Measurements from ENCODE around the gene ZFAND6. TPM values are rescaled to one million over a fixed set of nuclear protein-coding genes. Genes with fewer than 3 reads are reported as not detected.

Gene ZFAND6
- total RNA-seq, 1 donor from 2014 or later: 80.1 TPM

DNA sequence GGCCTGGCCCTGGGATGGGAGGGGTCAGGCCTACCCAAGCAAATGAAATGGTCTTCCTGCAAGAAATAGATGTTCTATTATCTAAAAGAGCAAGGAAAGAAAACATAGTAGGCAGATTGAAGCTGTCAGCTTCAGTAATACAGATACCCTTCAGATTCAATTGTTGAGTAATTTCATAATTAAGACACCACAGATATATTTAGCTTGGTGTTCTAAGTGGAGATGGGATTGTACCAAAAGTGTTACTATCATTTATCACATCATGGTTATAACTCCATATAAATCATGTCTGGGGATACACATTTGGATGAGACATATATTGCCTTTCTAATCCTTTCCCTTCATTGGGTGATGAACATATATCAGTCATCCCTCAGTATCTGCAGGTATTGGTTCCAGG, 51.4 kb downstream of the ZFAND6 start:
- DNase-seq: no peak
- H3K36me3 Mint-ChIP-seq (ENCODE audit: unreplicated experiment): no peaks in the 10 kb centered on the region
- H3K27ac Mint-ChIP-seq (ENCODE audit: unreplicated experiment): no peak overlapping the region
- peaks cover 1% of the 10 kb centered on the region for H3K27me3 Mint-ChIP-seq (ENCODE audit: unreplicated experiment)
- peaks cover 21% of the 10 kb centered on the region for H3K4me1 Mint-ChIP-seq (ENCODE audit: low read depth, unreplicated experiment)
- no peak for TF ChIP-seq CTCF (IDR thresholded peaks at IDR 0.05; ENCODE audit: partially characterized antibody, unreplicated experiment)
- H3K9me3 Mint-ChIP-seq (ENCODE audit: unreplicated experiment): no peaks in the 10 kb centered on the region
- no peak overlapping the region for H3K4me3 Mint-ChIP-seq (ENCODE audit: unreplicated experiment)

DNA sequence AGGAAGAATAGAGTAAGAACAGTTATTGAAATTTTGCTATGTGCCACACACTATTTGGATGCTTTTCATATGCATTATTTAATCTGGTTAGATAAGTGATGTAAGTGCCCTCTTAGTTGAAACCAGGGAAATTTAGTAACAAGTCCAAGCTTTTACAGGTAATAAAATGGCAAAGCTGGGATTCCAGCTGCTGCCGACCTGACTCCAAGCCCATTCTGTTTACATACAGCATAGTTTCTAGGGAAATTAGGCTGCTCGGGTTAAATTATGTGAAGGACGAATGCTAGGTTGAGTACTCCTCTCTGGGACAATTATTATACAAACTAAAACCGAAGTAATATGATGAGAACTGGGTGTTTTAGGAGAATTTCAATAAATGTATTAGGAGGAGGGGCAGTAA, 54.6 kb downstream of the ZFAND6 start:
- H3K4me3 Mint-ChIP-seq (ENCODE audit: unreplicated experiment): no peak overlapping the region
- H3K27ac Mint-ChIP-seq (ENCODE audit: unreplicated experiment): no peak overlapping the region
- TF ChIP-seq CTCF (IDR thresholded peaks at IDR 0.05; ENCODE audit: partially characterized antibody, unreplicated experiment): no peak
- no peak for DNase-seq
- peaks cover 27% of the 10 kb centered on the region for H3K4me1 Mint-ChIP-seq (ENCODE audit: low read depth, unreplicated experiment)
- no peaks in the 10 kb centered on the region for H3K9me3 Mint-ChIP-seq (ENCODE audit: unreplicated experiment)
- H3K27me3 Mint-ChIP-seq (ENCODE audit: unreplicated experiment): no peaks in the 10 kb centered on the region
- H3K36me3 Mint-ChIP-seq (ENCODE audit: unreplicated experiment): no peaks in the 10 kb centered on the region

GRCh38 chr15:80115021-80115420, 55.5 kb downstream of the ZFAND6 start:
- no peak overlapping the region for H3K4me3 Mint-ChIP-seq (ENCODE audit: unreplicated experiment)
- peaks cover 27% of the 10 kb centered on the region for H3K4me1 Mint-ChIP-seq (ENCODE audit: low read depth, unreplicated experiment)
- H3K27me3 Mint-ChIP-seq (ENCODE audit: unreplicated experiment): no peaks in the 10 kb centered on the region
- no peaks in the 10 kb centered on the region for H3K36me3 Mint-ChIP-seq (ENCODE audit: unreplicated experiment)
- no peak for TF ChIP-seq CTCF (IDR thresholded peaks at IDR 0.05; ENCODE audit: partially characterized antibody, unreplicated experiment)
- H3K27ac Mint-ChIP-seq (ENCODE audit: unreplicated experiment): no peak overlapping the region
- H3K9me3 Mint-ChIP-seq (ENCODE audit: unreplicated experiment): no peaks in the 10 kb centered on the region
- no peak for DNase-seq

DNA sequence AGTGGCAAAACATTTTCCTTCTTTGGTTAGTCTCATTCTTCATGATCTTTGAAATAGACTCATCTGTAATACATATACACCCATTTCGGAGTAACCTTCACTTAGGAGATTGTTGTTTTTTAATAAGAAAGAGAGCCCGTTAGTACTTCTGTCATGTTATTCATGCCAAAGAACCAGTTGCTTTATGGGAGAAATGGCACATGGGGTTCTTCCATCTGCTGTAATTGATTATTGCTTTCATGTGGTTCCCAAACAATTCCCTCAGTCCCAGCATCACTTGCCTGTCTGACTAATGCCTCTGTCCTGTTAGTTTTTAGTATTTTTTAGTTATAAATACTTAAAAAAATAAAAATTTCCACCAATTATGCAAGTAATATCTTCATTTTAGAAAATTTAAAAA, 59.5 kb downstream of the ZFAND6 start:
- TF ChIP-seq CTCF (IDR thresholded peaks at IDR 0.05; ENCODE audit: partially characterized antibody, unreplicated experiment): no peak
- DNase-seq: no peak
- Mint-ChIP-seq H3K27me3 (ENCODE audit: unreplicated experiment) (no peaks in the 10 kb centered on the region), H3K4me1 (ENCODE audit: low read depth, unreplicated experiment) (peaks cover 49% of the 10 kb centered on the region), H3K27ac (ENCODE audit: unreplicated experiment) (peak overlapping the region; percentile 96), H3K4me3 (ENCODE audit: unreplicated experiment) (peak overlapping the region; percentile 12), H3K9me3 (ENCODE audit: unreplicated experiment) (no peaks in the 10 kb centered on the region), H3K36me3 (ENCODE audit: unreplicated experiment) (no peaks in the 10 kb centered on the region)

- Mint-ChIP-seq H3K27ac (ENCODE audit: unreplicated experiment) (peak overlapping the region; percentile 63), H3K36me3 (ENCODE audit: unreplicated experiment) (no peaks in the 10 kb centered on the region), H3K27me3 (ENCODE audit: unreplicated experiment) (no peaks in the 10 kb centered on the region), H3K4me3 (ENCODE audit: unreplicated experiment) (no peak overlapping the region), H3K9me3 (ENCODE audit: unreplicated experiment) (no peaks in the 10 kb centered on the region), H3K4me1 (ENCODE audit: low read depth, unreplicated experiment) (peaks cover 42% of the 10 kb centered on the region)
- TF ChIP-seq CTCF (IDR thresholded peaks at IDR 0.05; ENCODE audit: partially characterized antibody, unreplicated experiment): no peak
- DNase-seq: no peak
These were observed 61.2 kb downstream of the ZFAND6 start for GRCh38 chr15:80120636-80121035.
